Esophagus muscularis mucosa (tissue), 4 donors: ENCODE results near the gene SMTNL1.

Experiments
- CTCF ChIP-seq, 3 experiments: fragments of 200-600 bp in 2 of 3; fragments of 450-650 bp in 1 of 3; sonication (generic) in 2 of 3; IDR thresholded peaks; one replicate each; pipeline ENCODE4 v1.5.1; 2017 to 2019; ENCODE audit warnings: antibody characterized with exemption in 3 of 3, mild to moderate bottlenecking in 2 of 3, moderate library complexity in 1 of 3
- EP300 ChIP-seq: sonication (generic); formaldehyde crosslinking; IDR thresholded peaks from one replicate; pipeline ENCODE4 v1.6.1; 2017; ENCODE audit warnings: antibody characterized with exemption
- POLR2A ChIP-seq: fragments of 450-650 bp; IDR thresholded peaks from one replicate; pipeline ENCODE4 v1.6.1; 2017; ENCODE audit warnings: antibody characterized with exemption, moderate library complexity, mild to moderate bottlenecking, low read depth
- POLR2AphosphoS5 ChIP-seq, 2 donors: sonication (generic); formaldehyde crosslinking; IDR thresholded peaks; one replicate each; pipeline ENCODE4 v1.6.1; 2017; ENCODE audit warnings: antibody characterized with exemption in 2 of 2

DNA sequence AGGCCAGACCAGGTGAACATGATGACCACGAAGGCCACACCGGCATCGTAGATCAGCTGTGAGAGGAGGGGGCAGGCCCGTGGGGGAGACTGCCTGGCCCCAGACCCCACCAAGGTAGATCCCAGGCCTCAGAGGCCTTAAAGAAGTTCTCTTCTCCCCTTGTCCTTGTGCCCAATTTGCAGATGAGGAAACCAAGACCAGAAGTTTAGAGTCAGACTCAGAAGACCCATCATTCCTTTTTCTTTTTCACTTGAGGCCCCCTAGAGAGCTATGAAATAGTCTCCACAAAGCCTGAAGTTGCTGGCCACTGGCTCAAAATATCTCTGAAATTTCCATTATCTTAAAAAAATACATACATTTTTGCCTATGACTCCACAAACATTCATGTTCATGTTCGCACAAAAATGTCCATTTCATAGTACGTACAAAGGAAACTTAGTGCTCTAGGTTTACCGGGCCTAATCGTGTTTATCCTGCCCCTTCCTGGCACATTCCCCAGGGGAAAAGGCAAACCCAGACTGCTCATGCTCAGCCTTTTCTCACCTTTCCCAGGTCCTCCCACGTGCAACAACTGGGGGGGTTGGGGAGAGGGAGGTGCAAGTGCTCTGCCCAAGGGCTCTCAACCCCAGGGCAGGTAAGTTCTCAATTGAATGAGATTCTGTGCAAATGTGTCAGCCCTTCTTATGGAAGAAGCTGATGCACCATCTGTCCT is 41.1 kb upstream of the SMTNL1 start:
- TF ChIP-seq CTCF (IDR thresholded peaks at IDR 0.05) (no peak), POLR2AphosphoS5 (IDR thresholded peaks at IDR 0.05) (no peak), POLR2A (no peak), EP300 (no peak)
